ENCODE data around the gene BIVM. TPM values are rescaled to one million over a fixed set of nuclear protein-coding genes. Genes with fewer than 3 reads are reported as not detected.

The BIVM gene
- total and polyA plus RNA-seq, 2 donors: 14.3 to 60.2 TPM

DNA sequence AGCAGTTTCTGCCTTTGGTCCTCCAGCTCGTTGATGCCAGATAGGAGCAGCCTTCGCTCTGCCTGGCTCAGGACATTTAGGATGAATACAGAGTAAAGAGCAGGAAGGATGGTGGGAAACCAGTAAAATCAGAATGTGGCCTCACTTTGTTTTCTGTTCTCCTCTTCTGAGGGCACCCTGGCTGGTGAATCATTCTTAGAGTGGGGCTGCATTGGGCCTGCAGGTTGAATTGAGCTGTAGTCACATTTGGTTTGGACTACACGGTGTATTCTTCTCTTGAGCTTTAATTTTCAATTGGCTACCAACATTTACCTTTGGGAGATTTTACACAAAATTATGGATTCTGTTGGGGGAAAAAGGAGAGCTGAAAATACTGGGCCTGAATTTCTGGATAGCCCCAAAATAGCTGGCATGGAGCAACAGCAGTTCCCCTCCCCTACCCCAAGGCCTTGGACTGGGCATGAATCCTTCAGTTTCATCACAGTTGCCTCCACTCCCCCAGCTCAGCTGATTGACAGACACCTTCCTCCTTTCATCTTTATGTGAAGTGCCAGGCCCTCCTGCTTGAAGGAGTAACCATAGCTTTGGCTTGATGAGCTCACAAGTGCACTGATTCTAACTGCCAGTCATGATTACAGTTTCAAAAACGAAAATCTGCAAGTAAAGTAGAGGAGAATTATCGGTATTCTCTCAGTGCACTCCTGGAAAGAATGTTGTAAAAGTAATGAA, 71.2 kb downstream of the BIVM start:
- WGBS: 58% methylated on average over 5 of the region's 5 CpGs
- Histone ChIP-seq H3K27ac (ENCODE audit: low read depth) (no peak overlapping the region), H3K4me1 (ENCODE audit: insufficient read depth) (no peaks in the 10 kb centered on the region), H3K36me3 (ENCODE audit: insufficient read depth) (peaks cover 4% of the 10 kb centered on the region), H3K4me3 (ENCODE audit: low read depth, low read length) (no peak overlapping the region)
- no peak for DNase-seq (ENCODE audit: extremely low spot score)

DNA sequence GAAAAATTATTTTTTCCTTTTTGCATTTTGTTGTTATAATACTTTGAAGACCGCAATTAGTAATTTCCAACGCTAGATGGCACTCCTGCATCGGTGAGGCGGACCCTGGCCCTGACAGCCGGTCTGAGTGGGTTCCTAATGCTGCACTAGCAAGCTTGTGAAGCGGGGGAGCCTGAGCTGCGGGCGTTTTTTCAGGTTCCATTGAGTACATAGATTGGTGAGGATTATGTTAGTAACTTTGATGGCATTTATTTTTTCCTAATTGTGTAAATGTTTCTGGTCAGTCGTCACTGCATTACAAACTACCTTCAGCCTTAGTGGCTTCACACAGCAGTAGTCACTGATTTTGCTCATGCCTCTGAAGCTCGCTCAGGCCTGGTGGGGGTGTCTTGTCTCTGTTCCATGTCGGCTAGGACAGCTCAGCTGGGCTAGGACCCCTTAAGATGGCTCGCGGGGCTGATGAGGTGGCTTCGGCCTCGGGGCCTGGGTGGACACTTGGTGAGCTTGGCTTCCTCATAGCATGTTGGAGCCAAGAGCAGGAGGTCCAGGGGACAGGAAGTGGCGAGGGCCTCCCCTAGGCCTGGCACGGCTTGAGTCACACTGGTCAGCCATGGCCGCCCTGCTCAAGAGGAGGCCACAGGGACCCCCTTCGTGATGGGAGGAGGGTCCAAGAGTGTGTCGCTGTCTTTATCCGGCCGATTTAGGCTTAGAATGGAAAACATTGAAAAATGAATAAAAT, 71.9 kb downstream of the BIVM start:
- no peak overlapping the region for H3K4me3 ChIP-seq (ENCODE audit: low read depth, low read length)
- peaks cover 8% of the 10 kb centered on the region for H3K36me3 ChIP-seq (ENCODE audit: insufficient read depth)
- H3K27ac ChIP-seq (ENCODE audit: low read depth): no peak overlapping the region
- WGBS: 58% methylated on average over 22 of the region's 22 CpGs
- no peaks in the 10 kb centered on the region for H3K4me1 ChIP-seq (ENCODE audit: insufficient read depth)
- peak; percentile 11 for DNase-seq (ENCODE audit: extremely low spot score)

DNA sequence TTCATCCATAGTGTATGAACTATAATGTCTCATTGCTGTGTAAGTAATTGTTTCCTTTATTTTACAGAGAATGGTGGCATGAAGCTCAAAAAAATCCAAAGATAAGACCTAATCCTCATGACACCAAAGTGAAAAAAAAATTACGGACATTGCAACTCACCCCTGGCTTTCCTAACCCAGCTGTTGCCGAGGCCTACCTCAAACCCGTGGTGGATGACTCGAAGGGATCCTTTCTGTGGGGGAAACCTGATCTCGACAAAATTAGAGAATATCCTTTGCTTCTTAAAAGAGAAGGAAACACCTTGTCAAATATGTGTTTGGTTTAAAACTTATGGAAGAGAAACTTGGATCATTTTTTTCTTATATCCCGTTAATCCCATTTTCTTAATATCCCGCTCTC, 73.2 kb downstream of the BIVM start:
- Histone ChIP-seq H3K36me3 (ENCODE audit: insufficient read depth) (peaks cover 8% of the 10 kb centered on the region), H3K4me3 (ENCODE audit: low read depth, low read length) (no peak overlapping the region), H3K27ac (ENCODE audit: low read depth) (no peak overlapping the region), H3K4me1 (ENCODE audit: insufficient read depth) (no peaks in the 10 kb centered on the region)
- DNase-seq (ENCODE audit: extremely low spot score): no peak
- WGBS: 86% methylated on average over 7 of the region's 7 CpGs

DNA sequence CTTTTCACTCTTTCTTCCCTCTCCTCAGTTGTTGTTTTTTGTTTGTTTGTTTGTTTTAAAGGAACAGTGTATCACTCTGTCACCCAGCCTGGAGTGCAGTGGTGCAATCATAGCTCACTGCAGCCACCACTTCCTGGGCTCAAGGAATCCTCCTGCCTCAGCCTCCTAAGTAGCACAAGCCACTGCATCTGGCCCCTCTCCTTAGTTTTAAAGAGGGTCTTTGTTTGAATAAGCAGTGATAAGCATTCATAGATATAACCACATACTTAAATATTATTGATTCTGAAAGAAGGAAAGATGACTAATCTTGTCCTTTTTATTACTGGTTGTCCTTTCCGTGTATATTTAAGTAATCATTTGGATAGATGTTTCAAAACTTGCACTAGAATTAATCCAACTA, 73.6 kb downstream of the BIVM start:
- WGBS: 54% methylated on average over 1 of the region's 1 CpG

DNA sequence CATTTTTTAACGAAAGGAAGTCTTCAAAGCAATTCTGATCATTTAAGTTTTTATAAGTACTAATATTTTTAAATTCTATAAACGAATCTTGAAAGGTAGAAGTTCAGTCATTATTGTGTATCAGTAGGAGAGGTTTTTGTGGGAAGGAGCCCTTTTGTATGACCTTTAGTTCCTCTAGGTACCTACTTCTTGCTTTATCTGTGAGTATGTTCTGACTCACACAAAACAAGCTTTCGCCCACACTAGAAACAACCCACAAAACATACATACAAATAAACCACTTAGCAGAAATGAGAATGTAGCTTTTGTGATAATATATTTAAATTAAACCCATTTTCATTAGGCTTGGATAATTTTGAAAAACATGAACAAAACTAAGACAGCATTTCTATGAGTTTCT, 74.7 kb downstream of the BIVM start:
- H3K4me3 ChIP-seq (ENCODE audit: low read depth, low read length): no peak overlapping the region
- peaks cover 4% of the 10 kb centered on the region for H3K36me3 ChIP-seq (ENCODE audit: insufficient read depth)
- WGBS: 60% methylated on average over 3 of the region's 3 CpGs
- DNase-seq (ENCODE audit: extremely low spot score): no peak
- H3K4me1 ChIP-seq (ENCODE audit: insufficient read depth): no peaks in the 10 kb centered on the region
- no peak overlapping the region for H3K27ac ChIP-seq (ENCODE audit: low read depth)

More for the DNA sequence above, 73.6 kb downstream of the BIVM start:
- H3K27ac ChIP-seq (ENCODE audit: low read depth): no peak overlapping the region
- H3K4me3 ChIP-seq (ENCODE audit: low read depth, low read length): no peak overlapping the region
- H3K36me3 ChIP-seq (ENCODE audit: insufficient read depth): peaks cover 5% of the 10 kb centered on the region
- no peak for DNase-seq (ENCODE audit: extremely low spot score)
- H3K4me1 ChIP-seq (ENCODE audit: insufficient read depth): no peaks in the 10 kb centered on the region

DNA sequence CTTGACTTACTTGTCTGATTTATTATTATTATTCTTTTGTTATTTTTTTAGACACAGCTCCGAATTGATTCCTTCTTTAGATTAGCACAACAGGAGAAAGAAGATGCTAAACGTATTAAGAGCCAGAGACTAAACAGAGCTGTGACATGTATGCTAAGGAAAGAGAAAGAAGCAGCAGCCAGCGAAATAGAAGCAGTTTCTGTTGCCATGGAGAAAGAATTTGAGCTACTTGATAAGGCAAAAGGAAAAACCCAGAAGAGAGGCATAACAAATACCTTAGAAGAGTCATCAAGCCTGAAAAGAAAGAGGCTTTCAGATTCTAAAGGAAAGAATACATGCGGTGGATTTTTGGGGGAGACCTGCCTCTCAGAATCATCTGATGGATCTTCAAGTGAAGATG, 76.3 kb downstream of the BIVM start:
- no peak for DNase-seq (ENCODE audit: extremely low spot score)
- 77% methylated on average over 4 of the region's 4 CpGs for WGBS
- H3K36me3 ChIP-seq (ENCODE audit: insufficient read depth): peaks cover 4% of the 10 kb centered on the region

DNA sequence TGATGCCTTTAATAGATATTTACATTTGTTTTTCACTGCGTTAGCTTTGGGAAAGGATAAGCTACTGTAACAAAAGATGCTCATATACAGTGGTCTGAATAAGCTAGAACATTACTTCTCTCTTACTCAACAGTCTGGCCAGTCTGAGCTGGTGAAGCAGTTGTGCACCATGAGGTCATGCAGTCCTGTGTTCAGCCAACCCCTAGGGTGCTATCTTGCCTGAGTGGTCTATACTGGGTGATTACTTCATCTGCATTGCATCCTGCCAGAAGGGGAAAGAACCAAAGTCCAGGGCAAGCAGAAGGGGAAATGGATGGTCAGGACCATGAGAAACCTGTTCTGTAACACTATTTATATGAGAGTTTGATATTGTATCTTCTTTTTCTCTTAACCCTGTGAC, 78.4 kb downstream of the BIVM start:
- Histone ChIP-seq H3K36me3 (ENCODE audit: insufficient read depth) (peaks cover 4% of the 10 kb centered on the region), H3K27ac (ENCODE audit: low read depth) (no peak overlapping the region)

More for the DNA sequence above, 76.3 kb downstream of the BIVM start:
- H3K4me3 ChIP-seq (ENCODE audit: low read depth, low read length): no peak overlapping the region
- no peak overlapping the region for H3K27ac ChIP-seq (ENCODE audit: low read depth)
- no peaks in the 10 kb centered on the region for H3K4me1 ChIP-seq (ENCODE audit: insufficient read depth)

DNA sequence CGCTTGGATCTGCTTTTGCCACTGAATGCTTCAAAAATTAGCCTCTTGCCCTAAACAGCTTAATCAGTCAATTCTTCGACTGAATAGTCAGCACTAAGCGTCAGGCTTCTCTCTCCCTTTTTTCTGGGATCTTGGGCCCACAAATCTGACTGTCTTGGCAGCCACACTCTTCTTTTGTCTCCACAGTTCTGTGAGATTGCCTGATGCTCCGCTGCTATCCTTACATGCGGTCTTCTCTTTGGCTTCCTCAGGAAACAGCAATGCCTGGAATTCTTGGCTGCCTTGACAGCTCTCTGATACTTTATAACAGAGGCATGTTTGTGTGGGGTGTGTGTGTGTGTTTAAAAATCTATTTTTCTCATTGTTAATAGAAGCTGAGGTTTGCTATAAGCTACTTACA, 79.6 kb downstream of the BIVM start:
- WGBS: 36% methylated on average over 5 of the region's 5 CpGs
- Histone ChIP-seq H3K27ac (ENCODE audit: low read depth) (no peak overlapping the region), H3K4me1 (ENCODE audit: insufficient read depth) (no peaks in the 10 kb centered on the region), H3K36me3 (ENCODE audit: insufficient read depth) (peaks cover 4% of the 10 kb centered on the region), H3K4me3 (ENCODE audit: low read depth, low read length) (no peak overlapping the region)
- DNase-seq (ENCODE audit: extremely low spot score): no peak

More for the DNA sequence above, 78.4 kb downstream of the BIVM start:
- no peaks in the 10 kb centered on the region for H3K4me1 ChIP-seq (ENCODE audit: insufficient read depth)
- H3K4me3 ChIP-seq (ENCODE audit: low read depth, low read length): no peak overlapping the region
- DNase-seq (ENCODE audit: extremely low spot score): no peak
- 96% methylated on average over 1 of the region's 1 CpG for WGBS

DNA sequence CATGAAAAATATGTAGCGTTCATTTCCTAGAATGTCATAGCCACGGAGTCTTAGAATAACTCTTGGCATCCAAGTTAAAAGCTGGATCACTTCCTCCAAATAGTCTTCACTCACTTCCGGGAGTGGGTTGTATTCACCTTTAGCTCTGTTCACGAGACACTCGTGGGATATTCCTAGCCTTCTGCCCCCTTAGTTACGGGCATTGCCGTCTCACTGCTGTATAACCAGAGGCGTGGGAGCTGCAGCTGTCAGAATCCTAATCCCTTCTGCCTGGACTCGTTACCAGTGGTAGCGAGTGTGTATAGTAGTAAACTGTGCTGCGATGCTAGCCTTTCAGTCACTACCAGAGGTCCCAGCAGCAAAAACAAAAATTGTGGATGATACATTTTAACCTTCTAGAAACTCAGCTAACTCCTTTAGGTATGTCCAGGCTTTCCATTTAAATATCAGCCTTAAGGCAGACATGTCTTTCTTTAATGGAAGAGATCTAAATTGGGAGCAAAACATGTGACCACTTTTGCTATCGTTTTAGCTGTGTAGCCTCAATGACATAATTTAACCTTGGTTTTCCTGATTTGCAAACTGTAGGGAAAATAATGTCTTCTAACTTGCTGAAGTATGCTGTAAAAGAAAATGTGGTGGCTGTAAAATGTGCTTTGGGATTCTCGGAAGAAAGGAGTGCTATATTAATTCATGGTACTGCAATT, 81.0 kb downstream of the BIVM start:
- 55% methylated on average over 13 of the region's 13 CpGs for WGBS
- Histone ChIP-seq H3K4me1 (ENCODE audit: insufficient read depth) (no peaks in the 10 kb centered on the region), H3K4me3 (ENCODE audit: low read depth, low read length) (no peak overlapping the region), H3K27ac (ENCODE audit: low read depth) (no peak overlapping the region), H3K36me3 (ENCODE audit: insufficient read depth) (peaks cover 4% of the 10 kb centered on the region)
- DNase-seq (ENCODE audit: extremely low spot score): no peak

DNA sequence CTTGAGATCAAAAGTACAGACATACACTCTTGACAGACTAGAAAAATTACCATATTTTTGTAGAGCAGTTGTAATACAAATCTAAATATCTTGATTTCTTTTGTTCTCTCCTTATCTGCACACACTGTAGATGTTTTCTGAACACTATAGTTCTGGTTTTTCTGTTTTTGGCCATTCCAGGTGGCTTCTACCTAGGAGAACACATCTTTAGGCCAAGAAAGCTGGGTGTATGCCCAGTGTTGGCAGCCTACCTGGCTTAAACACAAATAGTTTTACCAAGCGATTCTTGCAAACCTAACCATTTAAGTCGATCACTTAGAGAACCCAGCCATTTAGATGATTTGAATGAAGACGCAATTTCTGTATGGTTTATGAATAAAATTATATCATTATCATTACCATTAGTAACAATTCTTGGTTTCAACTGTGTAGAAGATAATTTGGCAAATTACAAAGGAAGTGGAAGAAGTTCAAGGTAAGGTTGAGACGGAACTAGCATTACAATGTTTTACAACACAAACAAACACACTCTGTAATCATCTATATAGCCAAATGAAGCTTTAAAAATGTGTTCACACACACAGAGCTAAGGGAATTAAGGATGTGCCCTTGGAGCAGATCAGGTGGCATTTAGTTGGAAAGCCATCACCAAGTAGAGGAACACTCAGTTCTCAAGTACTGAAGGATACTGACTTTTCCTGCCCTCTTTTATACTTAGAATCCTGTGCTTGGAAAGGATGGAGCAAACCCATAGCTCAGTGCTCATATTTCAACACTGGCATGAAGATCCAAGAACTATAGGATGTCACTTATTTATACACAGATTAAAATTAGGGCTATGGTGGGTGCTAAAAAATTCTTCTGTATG, 83.1 kb downstream of the BIVM start:
- H3K36me3 ChIP-seq (ENCODE audit: insufficient read depth): no peaks in the 10 kb centered on the region
- H3K27ac ChIP-seq (ENCODE audit: low read depth): no peak overlapping the region

More for the DNA sequence above, 83.1 kb downstream of the BIVM start:
- DNase-seq (ENCODE audit: extremely low spot score): no peak
- 93% methylated on average over 4 of the region's 4 CpGs for WGBS
- H3K4me3 ChIP-seq (ENCODE audit: low read depth, low read length): no peak overlapping the region
- H3K4me1 ChIP-seq (ENCODE audit: insufficient read depth): no peaks in the 10 kb centered on the region
